Activated CD8-positive, alpha-beta memory T cell treated with anti-CD3 and anti-CD28 coated beads for 4 hours (primary cell): ENCODE measurements around the gene FCRL1.

Experiments
- DNase-seq, 2 donors: peaks; one replicate each; pipeline ENCODE4 v3.0.0-alpha.2; 2020; ENCODE audit warnings: low read depth in 2 of 2

FCRL1 gene, protein sequence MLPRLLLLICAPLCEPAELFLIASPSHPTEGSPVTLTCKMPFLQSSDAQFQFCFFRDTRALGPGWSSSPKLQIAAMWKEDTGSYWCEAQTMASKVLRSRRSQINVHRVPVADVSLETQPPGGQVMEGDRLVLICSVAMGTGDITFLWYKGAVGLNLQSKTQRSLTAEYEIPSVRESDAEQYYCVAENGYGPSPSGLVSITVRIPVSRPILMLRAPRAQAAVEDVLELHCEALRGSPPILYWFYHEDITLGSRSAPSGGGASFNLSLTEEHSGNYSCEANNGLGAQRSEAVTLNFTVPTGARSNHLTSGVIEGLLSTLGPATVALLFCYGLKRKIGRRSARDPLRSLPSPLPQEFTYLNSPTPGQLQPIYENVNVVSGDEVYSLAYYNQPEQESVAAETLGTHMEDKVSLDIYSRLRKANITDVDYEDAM

DNA sequence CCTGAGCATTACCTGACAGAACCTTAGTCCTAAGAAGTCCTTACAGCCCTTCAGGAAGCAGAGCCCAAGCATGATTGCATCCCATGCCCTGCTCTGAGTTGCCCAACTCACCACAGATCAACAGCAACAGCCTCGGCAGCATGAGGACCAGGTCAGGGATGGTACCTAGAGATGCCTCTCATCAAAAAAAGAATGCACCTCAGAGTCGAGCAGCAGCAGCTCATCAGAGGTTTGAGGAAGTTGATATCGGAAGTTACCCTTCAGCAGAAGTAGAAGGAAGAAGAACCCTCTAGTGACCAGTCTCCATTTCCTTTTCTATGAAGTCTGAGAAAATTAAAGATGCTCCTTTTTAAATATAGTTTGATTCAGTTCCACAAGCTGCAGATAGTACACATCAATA lies at the start of gene FCRL1:
Gene FCRL1, minus strand, starts transcription at position 225 of the 400 bp plus-strand sequence. Its CDS starts 83 bp downstream, at position 142.
- no peak for DNase-seq

DNA sequence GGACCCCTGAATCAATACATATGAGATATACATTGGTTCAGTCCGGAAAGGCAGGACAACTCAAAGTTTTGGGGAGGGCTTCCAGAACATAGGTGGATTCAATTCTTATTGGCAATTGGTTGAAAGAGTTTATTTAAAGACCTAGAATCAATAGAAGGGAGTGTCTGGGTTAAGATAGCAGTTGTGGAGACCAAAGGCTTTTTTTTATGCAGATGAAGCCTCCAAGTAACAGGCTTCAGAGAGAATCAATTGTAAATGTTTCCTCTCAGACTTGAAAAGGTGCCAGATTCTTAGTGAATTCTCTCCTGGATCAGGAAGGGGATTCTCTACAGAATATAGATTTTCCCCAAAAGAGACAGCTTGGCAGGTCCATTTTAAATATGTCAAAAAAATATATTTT lies 48.7 kb upstream of the FCRL1 start:
- DNase-seq = no peak

DNA sequence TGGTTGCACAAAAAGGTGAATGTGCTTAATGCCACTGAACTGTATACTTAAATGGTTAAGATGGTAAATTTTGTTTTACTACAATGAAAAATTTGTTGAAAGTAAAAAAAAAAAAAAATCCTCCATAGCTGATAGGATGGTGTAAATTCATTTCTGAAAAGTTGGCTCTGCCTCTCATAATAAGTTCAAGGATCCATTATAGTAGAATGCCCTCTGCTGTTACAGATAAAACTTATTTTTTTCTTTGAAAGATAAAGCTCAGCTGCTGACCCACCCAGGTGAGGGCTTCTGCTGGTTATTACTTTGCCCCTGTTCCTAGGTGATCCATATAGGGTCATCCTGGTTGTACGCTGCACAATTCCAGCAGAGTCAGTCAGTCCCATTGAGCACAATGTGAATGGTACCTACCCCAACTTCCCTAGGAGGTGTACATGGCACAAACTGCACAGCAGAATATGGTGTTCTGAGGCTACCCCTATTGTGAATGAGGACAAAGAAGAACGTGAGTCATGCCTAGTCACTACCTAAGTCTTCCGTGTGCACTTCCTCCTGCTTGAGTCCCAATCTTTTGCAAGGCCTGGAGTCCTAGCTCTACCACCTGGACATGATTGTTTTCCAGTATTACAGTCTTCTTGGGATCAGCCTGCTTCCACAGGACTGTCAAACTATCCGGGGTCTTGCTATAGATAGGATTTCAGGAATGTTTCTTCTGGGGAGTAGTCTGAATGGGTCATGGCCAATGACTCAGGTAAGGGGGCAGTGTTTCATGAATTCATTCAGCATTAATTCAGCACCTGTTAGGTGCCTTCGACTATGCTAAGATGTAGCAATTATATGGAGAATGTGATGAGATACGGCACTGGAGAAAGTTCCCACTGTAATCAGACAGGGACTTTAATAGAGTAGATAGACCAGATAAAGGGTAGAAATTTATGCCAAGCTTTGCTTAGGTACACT lies 42.5 kb upstream of the FCRL1 start:
- no peak for DNase-seq

DNA sequence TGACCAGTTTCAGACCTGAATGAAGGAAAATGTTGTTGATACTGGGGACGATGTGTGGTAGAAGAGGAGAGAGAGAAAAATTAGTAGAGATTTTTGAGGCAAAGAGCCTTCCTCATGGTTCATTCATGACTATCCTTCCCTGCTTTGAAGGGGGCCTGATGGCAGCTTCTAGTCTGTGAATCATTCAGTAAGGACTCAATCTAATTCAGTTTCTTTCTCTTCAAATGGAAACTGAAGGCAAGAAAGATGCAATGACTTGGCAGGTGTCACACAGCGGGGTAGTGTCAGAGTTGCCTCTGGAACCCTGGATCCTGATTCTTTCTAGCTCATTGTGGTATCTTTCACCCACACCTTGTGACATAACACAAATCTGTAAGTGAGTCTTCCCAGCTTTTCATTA lies 36.6 kb upstream of the FCRL1 start:
- DNase-seq = no peak

DNA sequence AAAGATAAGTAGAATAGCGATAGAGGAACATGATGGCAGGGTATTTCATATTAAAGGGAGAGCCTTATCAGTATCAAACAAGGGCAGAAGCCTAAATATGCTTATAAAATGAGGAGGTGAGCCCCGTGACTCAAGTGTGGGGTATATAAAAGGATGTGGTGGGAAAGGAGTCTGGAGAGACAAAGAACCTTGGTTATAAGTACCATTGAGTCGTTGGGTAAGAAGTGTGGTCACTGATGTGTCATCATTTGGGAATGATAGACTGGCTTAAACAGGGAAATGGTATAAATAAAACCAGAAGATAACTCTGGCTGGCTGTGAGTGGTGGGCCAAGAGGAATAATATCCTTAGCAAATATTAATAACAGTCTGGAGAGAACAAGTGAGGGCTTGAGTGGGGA lies 32.6 kb upstream of the FCRL1 start:
- no peak for DNase-seq

DNA sequence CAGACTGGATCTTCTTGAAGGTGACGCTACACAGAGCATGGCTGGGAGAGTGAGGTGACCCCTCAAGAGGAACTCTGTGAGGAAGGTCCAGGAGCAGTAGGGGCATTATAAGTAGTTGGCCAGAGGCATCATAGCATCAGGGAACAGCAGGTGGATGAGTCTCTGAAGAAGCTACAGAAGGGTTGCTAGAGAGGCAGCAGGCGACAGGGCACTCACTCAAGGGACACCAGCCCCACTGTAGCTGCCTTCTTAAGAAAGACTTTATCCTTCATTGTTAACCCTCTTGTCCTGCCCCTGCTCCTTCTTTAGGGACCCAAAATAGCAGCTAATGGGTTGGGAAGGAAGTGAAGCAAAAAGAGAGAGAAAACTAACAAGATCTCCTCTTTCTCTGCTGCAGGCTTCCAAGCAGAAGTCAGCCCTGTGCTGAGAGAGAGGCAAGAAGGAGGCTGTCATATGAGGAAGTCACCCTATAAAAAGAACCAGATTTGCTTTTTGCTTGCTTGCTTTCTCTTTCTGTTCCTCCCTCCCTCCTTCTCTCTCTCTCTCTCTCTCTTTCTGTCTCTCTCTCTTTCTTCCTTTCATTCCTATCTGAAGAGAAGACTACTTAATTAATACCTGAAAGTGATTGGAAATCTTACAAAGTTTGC lies 29.4 kb upstream of the FCRL1 start:
- no peak for DNase-seq

DNA sequence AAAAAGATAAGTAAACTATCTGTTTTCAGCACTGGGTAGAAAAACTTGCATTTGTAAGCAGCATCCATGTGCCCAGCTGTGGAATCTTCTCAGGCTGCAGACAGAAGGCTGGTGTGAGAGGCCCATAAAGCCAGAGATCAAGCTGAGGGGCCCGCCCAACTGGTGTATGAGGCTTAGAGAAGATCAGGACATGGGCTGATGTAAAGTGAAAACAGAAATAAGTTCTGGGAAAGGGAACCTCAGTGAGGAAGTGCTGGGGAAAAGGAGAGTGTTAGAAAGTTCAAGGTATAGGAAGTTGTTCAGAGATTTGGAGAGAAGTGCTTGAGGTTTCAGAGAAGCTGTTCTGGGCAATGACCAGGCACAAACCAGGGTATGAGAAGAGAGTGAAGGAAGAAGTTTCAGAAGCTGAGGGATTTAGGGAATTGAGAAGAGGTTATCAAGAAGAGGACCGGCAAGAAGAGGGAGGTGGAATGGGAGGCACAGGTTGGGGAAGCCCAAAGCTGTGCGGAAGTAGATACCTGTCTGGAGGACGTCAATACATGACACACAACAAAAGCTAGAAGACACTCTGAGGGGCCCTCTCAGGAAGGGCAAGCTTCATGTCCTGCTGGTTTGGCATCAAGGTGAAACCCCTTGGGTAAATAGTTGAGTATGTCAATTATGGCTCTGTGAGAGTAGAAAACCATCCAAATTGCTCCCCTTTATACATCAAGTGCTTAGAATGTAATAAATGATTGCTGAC lies 24.3 kb upstream of the FCRL1 start:
- no peak for DNase-seq

DNA sequence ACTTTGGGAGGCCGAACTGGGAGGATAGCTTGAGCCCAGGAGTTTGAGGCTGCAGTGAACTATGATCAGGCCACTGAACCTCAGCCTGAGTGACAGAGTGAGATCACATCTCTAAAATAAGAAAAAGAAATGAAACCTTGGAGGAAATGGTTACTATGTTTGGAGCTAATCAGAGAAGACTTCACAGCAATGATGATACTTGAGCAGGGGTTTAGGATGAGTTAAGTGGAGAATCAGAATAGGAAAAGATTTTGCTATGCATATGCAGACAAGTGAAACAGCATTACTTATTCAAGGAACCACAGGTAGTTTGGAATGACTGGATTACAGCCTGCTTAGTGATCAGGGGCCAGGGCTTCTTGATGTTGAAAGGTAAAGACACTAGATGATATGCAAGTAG lies 23.0 kb upstream of the FCRL1 start:
- no peak for DNase-seq

DNA sequence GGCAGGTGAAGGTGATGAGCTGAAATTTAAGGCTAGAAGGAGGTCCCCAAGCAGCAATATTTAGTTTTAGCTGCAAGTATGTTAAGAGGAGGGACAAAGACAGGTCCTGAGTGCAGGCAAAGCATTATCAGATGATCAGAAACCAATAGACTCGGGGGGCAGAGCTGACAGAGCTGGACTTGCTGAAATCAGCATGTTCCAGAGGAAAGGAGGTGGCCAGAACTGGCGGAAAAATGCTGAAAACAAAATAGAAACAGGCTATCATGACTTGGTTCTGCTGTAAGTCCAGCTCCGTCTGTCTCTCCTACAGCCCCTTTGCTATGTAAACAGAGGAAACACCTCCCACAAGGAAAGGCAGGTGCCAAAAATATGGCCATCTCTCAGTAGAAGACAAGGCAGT lies 21.8 kb upstream of the FCRL1 start, which contains the start of gene CD5L:
Gene CD5L, minus strand, starts transcription at position 101 of the 400 bp plus-strand sequence. CDS start 107 bp downstream, outside the sequence.
- no peak for DNase-seq

DNA sequence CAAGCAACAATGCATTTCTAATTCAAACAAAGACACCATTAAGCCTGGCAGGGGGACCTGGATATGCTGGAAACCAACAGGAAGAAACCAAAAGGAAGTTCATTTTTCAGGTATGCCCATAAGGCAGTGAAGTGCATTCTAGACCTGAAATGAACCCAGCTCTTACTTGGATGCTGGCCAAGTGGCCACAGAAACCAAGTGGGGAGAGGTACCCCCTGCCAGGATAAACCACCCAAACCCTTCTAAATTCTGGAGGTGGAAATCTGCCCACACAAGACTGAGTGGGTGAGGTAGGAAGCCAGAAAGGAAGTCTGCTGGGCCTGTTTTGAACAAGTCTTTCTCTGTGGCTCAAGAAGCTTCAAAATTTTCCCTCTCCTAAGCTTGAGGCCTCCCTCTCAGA lies 19.0 kb upstream of the FCRL1 start:
- DNase-seq = no peak

DNA sequence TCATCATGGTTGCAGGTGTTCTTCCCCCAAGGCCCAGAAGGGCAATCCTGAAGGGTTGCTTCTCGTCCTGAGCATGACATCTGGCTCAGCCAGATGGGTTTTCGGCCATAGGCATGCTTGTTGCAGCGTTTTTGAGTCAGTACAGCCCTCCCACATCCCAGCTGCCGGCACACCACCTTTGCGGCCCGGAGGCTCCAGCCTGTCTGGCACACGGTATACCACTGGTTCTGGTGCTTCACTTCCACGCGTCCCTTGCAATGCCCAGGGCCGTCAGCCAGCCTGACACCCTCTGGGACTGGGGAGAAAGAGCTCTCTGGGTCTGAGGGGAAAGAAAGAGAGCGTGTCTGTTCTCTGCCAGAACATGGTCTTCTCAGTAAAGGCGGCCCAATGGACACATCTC lies 14.5 kb upstream of the FCRL1 start:
- no peak for DNase-seq

DNA sequence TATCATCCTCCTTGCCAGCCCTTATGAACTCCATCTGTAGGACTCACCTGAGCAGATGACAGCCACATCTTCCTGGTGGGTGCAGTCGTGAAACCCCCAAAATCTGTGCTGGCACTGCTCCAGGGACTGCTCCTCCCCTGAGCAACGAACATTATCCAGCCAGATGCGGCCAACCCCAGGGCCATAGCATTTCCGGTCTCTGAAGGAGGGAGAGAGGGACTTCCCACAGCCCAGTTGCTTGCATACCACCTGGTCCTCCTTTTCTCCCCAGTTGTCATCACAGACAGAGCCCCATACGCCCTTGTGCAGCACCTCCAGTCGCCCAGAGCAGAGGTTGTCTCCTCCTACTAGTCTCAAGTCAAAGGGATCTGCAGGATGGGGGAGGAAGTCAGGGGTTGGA lies 13.2 kb upstream of the FCRL1 start:
- no peak for DNase-seq

DNA sequence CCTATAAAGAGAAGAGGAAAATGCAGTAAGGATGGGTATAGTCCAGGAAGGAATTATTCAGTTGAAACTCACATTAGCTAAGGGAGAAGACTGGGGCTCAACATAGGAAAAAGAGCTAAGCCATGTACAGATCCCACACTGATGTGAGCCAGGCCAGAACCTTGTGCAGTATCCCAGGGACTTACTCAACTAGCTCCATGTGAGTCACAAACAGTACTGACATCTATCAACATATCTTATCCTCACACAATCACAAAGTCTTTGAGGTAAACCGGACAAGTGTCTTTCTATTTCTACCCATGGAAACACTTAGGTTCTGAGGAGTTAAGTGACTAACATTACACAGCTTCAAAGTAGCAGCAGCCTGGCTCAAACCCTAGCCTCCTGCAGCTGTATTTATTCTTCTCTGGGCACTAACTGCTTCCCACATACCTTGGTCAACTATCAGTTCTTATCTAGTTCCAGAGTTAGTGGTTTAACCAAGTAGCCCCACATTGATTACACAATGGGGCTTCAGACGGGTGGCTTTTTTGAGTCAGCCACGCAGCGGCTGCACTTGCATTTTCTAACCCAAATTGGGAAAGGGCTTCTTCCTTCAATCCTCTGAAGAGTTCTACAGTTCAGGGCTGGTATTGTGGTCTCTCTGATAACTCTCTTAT lies 12.2 kb upstream of the FCRL1 start:
- DNase-seq = no peak

DNA sequence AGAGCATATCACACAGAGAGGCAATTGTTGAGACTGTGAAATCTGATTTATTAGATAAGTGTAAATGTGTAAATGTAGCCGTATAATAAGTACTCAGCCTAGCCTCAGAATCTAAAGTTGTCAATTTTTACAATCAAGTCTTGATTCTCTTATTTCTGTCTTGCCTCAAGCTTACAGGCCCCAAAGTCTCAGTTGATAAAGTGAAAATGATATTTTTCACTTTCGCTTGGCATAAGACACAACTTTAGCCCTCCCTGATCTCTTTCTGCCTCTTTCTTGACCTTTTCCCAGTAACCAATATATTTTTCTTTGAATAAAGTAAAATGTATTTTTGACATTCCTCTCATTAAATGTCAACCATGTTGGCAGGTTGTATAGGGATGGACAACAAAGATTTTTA lies 11.0 kb upstream of the FCRL1 start:
- DNase-seq = no peak

DNA sequence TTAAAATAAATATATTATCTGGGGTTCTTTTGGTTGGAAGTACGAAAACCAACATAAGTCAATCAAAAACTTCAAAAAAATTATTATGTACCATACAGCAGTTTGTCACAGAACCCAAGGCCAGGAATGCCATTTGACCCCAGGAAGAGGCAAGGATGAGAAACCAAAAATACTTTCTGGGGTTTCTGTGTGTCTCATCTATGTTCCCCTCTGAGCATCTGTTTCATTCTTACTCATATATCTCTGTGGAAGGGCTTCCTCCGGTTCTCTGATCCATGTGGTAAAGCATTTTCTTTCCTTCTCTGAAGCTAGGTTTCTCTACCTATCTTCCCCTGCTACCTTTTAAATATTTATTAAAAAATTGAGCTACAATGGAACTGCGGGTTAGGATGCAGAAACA lies 9.8 kb upstream of the FCRL1 start:
- no peak for DNase-seq

DNA sequence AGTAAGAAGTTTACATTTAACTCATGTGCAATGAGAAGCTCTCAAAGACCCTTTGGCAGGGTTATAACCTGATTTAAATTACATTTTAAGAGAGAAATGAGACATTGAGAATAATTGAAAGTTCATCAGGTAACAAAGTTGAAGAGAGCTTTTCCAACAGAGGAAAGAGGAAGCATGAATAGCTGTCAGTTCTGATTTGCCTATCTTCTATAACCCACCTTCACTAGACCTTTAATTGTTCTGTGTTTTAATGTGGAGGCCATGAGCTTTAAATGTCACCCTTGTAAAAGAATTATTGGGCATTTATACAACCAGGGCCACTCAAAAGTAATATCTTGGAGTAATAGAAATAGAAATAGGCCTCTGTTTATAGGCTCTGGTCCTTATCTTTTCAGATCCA lies 9.3 kb upstream of the FCRL1 start:
- DNase-seq = no peak

DNA sequence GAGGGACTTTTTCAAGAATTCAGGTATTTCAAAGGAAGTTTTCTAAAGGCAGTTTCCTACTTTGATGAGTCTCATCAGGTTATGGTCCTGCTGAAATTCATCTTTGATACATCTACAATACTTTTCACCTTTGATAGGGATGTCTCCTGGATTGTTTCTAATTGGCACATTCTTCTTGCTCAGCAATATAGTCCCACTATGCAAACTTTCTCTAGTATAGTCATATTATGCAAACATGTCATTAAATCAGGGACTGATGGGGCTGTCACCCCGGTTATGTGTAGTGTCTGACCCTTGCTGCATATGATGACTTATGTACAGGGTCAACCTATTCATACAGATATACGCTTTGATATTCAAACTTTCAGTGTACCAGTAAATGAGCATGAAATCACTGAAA lies 379 bp upstream of the FCRL1 start:
- DNase-seq = no peak

DNA sequence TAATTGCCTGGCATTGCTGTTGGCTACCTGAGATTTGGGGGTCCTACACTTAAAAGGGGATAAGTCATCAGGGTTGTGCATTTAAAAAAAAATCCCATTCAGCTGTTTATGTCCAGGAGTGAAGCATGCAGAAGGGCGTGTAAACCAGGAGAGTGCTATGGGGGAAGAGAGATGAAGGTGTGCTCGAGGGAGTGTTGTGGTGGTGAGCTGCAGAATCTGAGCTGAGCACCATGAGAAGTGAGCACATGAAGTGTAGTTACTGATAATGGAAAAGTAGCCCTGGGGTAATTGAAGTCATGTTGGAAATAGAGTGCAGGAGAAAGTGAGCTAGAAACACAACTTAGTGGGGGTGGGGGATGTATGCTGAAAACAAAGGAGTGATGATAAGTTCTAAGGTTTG lies 705 bp downstream of the FCRL1 start:
- DNase-seq = no peak

DNA sequence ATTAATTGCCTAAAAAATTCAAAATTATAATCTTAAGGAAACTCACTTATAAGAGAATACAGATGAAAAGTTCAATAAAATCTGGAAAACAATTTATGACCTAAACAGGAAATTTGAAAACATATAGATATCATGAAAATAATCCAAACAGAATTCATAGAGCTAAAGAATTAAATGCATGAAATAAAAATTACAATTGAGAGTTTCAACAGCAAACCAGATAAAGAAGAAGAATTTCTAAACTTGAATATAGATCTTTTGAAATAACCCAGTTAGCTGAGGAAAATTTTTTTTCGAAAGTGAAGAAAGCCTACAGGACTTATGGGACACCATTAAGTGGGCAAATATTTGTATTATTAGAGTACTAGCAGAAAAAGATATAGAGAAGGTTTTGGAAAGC lies 6.7 kb downstream of the FCRL1 start:
- no peak for DNase-seq

DNA sequence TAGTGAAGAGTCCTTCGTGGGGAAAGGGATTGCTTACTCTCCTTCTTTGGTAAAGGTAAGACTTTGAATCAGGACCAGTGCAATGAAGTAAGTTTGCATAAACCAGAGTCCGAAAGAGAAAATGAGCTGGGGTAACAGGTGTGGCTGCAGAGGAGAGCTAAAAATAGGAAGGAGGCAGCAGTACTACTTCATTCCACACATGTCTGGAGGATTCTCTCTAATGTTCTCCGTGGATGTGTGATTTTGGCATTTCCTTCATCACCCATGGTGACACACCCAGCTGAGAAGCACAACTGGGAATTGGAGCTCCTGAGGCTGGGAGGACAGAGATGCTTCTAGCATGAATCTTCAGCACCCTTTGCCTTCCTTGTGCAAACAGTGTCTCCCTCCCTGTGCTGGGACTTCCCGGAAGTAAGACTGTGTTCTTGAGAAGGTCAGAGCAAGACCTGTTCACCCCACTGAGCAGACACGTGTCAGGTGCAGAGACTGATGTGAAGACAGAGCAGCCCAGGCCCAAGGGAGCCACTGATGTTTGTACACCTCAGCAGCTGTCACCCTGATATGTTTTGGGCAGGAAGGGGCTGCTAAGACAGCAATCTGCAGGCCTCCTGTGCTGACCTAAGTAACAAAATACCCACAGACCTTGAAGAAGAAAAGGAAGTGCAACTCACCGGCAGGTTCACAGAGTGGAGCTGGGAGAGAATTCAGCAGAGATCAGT lies 13.3 kb downstream of the FCRL1 start:
- no peak for DNase-seq
